ENCODE measurements around the gene ALKBH6. TPM values are rescaled to one million over a fixed set of nuclear protein-coding genes. Genes with fewer than 3 reads are reported as not detected.

Gene ALKBH6
- total and polyA plus RNA-seq, 2 of the 8 experiments (the other 6 are each of a cell fraction or from before 2014, with no cell fraction given) = 19.2 to 33.3 TPM

- CTCF ChIA-PET (ENCODE audit: partially characterized antibody) = no interaction called here
- H3K23me2 ChIP-seq (ENCODE audit: low read depth, low read length) = peaks cover 6% of the 10 kb centered on the region; the same call in 1 of the 2 replicates
- no peaks in the 10 kb centered on the region for H3K36me3 ChIP-seq (ENCODE audit: control insufficient read depth in 2 of 4, insufficient read depth in 4 of 4, low read length in 3 of 4)
- H2BK20ac ChIP-seq (ENCODE audit: low read length) = no peak overlapping the region
- H2AFZ ChIP-seq (ENCODE audit: low read length) = no peak overlapping the region
- DNase-seq (ENCODE audit: low read depth in 1 of 2, low spot score in 2 of 2) = no peak
- H3K4me3 ChIP-seq (ENCODE audit: extremely low read depth in 1 of 4, insufficient read depth in 2 of 4, low read depth in 3 of 4, low read length in 4 of 4) = no peak overlapping the region
- H3K18ac ChIP-seq (ENCODE audit: extremely low read depth, low read length) = no peak overlapping the region
- H3K14ac ChIP-seq (ENCODE audit: insufficient read length) = no peak overlapping the region
- no peak overlapping the region for H2AK5ac ChIP-seq (ENCODE audit: low read depth, low read length)
- H3K79me2 ChIP-seq (ENCODE audit: control insufficient read depth in 1 of 2, insufficient read depth in 2 of 2, low read length in 2 of 2) = no peaks in the 10 kb centered on the region
- no peak overlapping the region for H2BK5ac ChIP-seq (ENCODE audit: low read depth, low read length)
- H3K9me3 ChIP-seq (ENCODE audit: insufficient read depth in 2 of 2, low read depth in 1 of 2, low read length in 1 of 2) = no peaks in the 10 kb centered on the region; a peak in 1 of 4 replicates
- H3K23ac ChIP-seq (ENCODE audit: insufficient read length) = no peak overlapping the region
- H3K4me2 ChIP-seq (ENCODE audit: insufficient read depth in 1 of 2, low read depth in 2 of 2, low read length in 2 of 2) = no peak overlapping the region
- no peak overlapping the region for H3K56ac ChIP-seq (replicated peaks; ENCODE audit: insufficient read length, low read depth, low read length)
- no peak overlapping the region for H2BK120ac ChIP-seq (replicated peaks; ENCODE audit: low read depth, low read length)
- H3K27me3 ChIP-seq (replicated peaks in 1 of 4; ENCODE audit: control insufficient read depth in 3 of 4, extremely low read depth in 1 of 4, insufficient read depth in 3 of 4, low read length in 3 of 4) = peaks cover 0 to 13% (median 8%) of the 10 kb centered on the region in 4 experiments; a peak in 4 of 7 replicates
- H3K79me1 ChIP-seq (ENCODE audit: low read depth, low read length) = no peaks in the 10 kb centered on the region
- POLR2A ChIA-PET (ENCODE audit: partially characterized antibody) = no interaction called here
- no peak overlapping the region for H4K5ac ChIP-seq (ENCODE audit: insufficient read length, low read depth, low read length)
- no peak overlapping the region for H2BK15ac ChIP-seq (ENCODE audit: low read length)
- peaks cover 0 to 4% (median 1%) of the 10 kb centered on the region in 4 experiments; a peak in 3 of 7 replicates for H3K4me1 ChIP-seq (replicated peaks in 1 of 4; ENCODE audit: control insufficient read depth in 3 of 4, insufficient read depth in 4 of 4, low read length in 3 of 4)
- H4K20me1 ChIP-seq (replicated peaks in 1 of 2; ENCODE audit: control insufficient read depth in 1 of 2, insufficient read depth in 2 of 2, low read length in 2 of 2) = no peaks in the 10 kb centered on the region
- no peak for FAIRE-seq
- H3K4ac ChIP-seq (replicated peaks; ENCODE audit: insufficient read length, low read depth, low read length) = no peak overlapping the region
- no peak overlapping the region for H3K27ac ChIP-seq (ENCODE audit: low read depth, low read length)
- H4K8ac ChIP-seq (ENCODE audit: extremely low read depth, insufficient read depth, low read length) = no peak overlapping the region
- WGBS, 2 experiments (ENCODE audit: extremely low coverage in 1 of 2, insufficient coverage in 1 of 2, insufficient read length in 1 of 2, insufficient replicate concordance in 2 of 2, low coverage in 1 of 2, low lambda C conversion rate in 2 of 2, missing lambda C conversion rate in 1 of 2) = 90% methylated on average over 4 of the region's 4 CpGs; no CpG with 5 or more reads in 1 of the 2 experiments
- H4K91ac ChIP-seq (replicated peaks; ENCODE audit: insufficient read length, low read length) = no peak overlapping the region
- TF ChIP-seq POU5F1 (IDR thresholded peaks at IDR 0.05; ENCODE audit: low read depth, low read length) (no peak), SP1 (IDR thresholded peaks at IDR 0.05; ENCODE audit: low read depth, low read length) (no peak), ASH2L (IDR thresholded peaks at IDR 0.05; ENCODE audit: low read length) (no peak), CBX5 (IDR thresholded peaks at IDR 0.05; ENCODE audit: low read depth, low read length) (no peak), SIX5 (IDR thresholded peaks at IDR 0.05; ENCODE audit: low read depth, low read length) (no peak), TBP (IDR thresholded peaks at IDR 0.05; ENCODE audit: low read depth, low read length) (no peak), GABPA (IDR thresholded peaks at IDR 0.05; ENCODE audit: borderline replicate concordance, insufficient read depth, low read length) (no peak), FOSL1 (IDR thresholded peaks at IDR 0.05; ENCODE audit: insufficient read depth, low read depth, low read length) (no peak), KDM5A (IDR thresholded peaks at IDR 0.05; ENCODE audit: low read length) (no peak), CHD2 (IDR thresholded peaks at IDR 0.05; ENCODE audit: low read length) (no peak), TEAD4 (IDR thresholded peaks at IDR 0.05; ENCODE audit: low read depth, low read length) (no peak), EZH2 (IDR thresholded peaks at IDR 0.05; ENCODE audit: low read depth, low read length, severe bottlenecking) (no peak), SIRT6 (IDR thresholded peaks at IDR 0.05; ENCODE audit: low read length) (no peak), RBBP5 (IDR thresholded peaks at IDR 0.05; ENCODE audit: borderline replicate concordance, low read depth, low read length) (no peak), YY1 (IDR thresholded peaks at IDR 0.05; ENCODE audit: low read depth, low read length) (no peak), MAFK (IDR thresholded peaks at IDR 0.05; ENCODE audit: low read depth, low read length) (no peak), CHD1 (IDR thresholded peaks at IDR 0.05; ENCODE audit: low read depth, low read length) (no peak)
- no peak overlapping the region for H3K9ac ChIP-seq (replicated peaks in 1 of 4; ENCODE audit: extremely low read depth in 1 of 4, low read depth in 3 of 4, low read length in 3 of 4)
- H2BK12ac ChIP-seq (ENCODE audit: low read depth, low read length) = no peak overlapping the region
Observed at GRCh38 chr19:35990156-35990555, 23.9 kb downstream of the ALKBH6 start.
